ENCODE results near the gene HERC6. TPM values are rescaled to one million over a fixed set of nuclear protein-coding genes. Genes with fewer than 3 reads are reported as not detected.

HERC6 gene
- polyA plus RNA-seq, 2 of the 4 experiments (the other 2 are of a cell fraction) = 2.8 to 7.0 TPM

GRCh38 chr4:88415982-88416381 is 37.3 kb downstream of the HERC6 start:
- DNase-seq (ENCODE audit: low read depth in 1 of 2, low spot score in 1 of 2) (no peak), FAIRE-seq (no peak), ATAC-seq (no peak)
- Histone ChIP-seq H3K9me3 (no peaks in the 10 kb centered on the region), H3K27ac (no peak overlapping the region), H3K4me2 (no peak overlapping the region), H3K4me3 (no peak overlapping the region), H3K4me1 (no peaks in the 10 kb centered on the region)
- ChIA-PET POLR2A (no interaction called here), CTCF (no interaction called here)
- whole genome bisulfite sequencing (ENCODE audit: missing lambda C conversion rate) = 90% methylated on average over 2 of the region's 2 CpGs
- TF ChIP-seq CBX8 (IDR thresholded peaks at IDR 0.05) = no peak
- no peak for TF ChIP-seq FOSB (CRISPR knock-in tag; IDR thresholded peaks at IDR 0.05)
- no peak for TF ChIP-seq CHD4 (IDR thresholded peaks at IDR 0.05; ENCODE audit: borderline replicate concordance)
- no peak for TF ChIP-seq POLR2A (IDR thresholded peaks at IDR 0.05; ENCODE audit: low read length)
- TF ChIP-seq JUNB (IDR thresholded peaks at IDR 0.05) = no peak
- no peak for TF ChIP-seq MYC (IDR thresholded peaks at IDR 0.05; ENCODE audit: borderline replicate concordance, low read length)
- TF ChIP-seq PHF8 (IDR thresholded peaks at IDR 0.05; ENCODE audit: borderline replicate concordance, low read depth) = no peak
- TF ChIP-seq REST (IDR thresholded peaks at IDR 0.05) = no peak
- no peak for TF ChIP-seq USF2 (IDR thresholded peaks at IDR 0.05)
- TF ChIP-seq HDAC2 (IDR thresholded peaks at IDR 0.05) = no peak

GRCh38 chr4:88418411-88418810 is 39.8 kb downstream of the HERC6 start:
- FAIRE-seq (no peak), DNase-seq (ENCODE audit: low read depth in 1 of 2, low spot score in 1 of 2) (no peak), ATAC-seq (no peak)
- ChIA-PET CTCF (interaction anchor here (0.6 to 0.8 kb wide), 2 partner anchors 33 to 199 kb away, joined by 4 read pairs; no protein-coding TSS in a partner anchor), POLR2A (no interaction called here)
- Histone ChIP-seq H3K27ac (no peak overlapping the region), H3K4me2 (no peak overlapping the region), H3K9me3 (no peaks in the 10 kb centered on the region), H3K4me3 (no peak overlapping the region), H3K4me1 (no peaks in the 10 kb centered on the region)
- TF ChIP-seq EHF (CRISPR knock-in tag; IDR thresholded peaks at IDR 0.05) (no peak), ZSCAN20 (CRISPR knock-in tag; IDR thresholded peaks at IDR 0.05) (no peak), MAX (IDR thresholded peaks at IDR 0.05) (no peak), USF2 (IDR thresholded peaks at IDR 0.05) (no peak), HOXA7 (CRISPR knock-in tag; IDR thresholded peaks at IDR 0.05) (no peak), ZNF302 (CRISPR knock-in tag; IDR thresholded peaks at IDR 0.05) (no peak), NPAS2 (CRISPR knock-in tag; IDR thresholded peaks at IDR 0.05; ENCODE audit: borderline replicate concordance) (no peak), PHF8 (IDR thresholded peaks at IDR 0.05; ENCODE audit: borderline replicate concordance, low read depth) (no peak), HES2 (IDR thresholded peaks at IDR 0.05) (no peak), JUNB (IDR thresholded peaks at IDR 0.05) (no peak), HMGXB4 (CRISPR knock-in tag; IDR thresholded peaks at IDR 0.05; ENCODE audit: borderline replicate concordance) (no peak), REST (IDR thresholded peaks at IDR 0.05) (no peak), FOSB (CRISPR knock-in tag; IDR thresholded peaks at IDR 0.05) (no peak), BCL3 (IDR thresholded peaks at IDR 0.05) (no peak), EP300 (IDR thresholded peaks at IDR 0.05) (no peak), MYC (IDR thresholded peaks at IDR 0.05; ENCODE audit: borderline replicate concordance, low read length) (no peak), KDM5A (IDR thresholded peaks at IDR 0.05) (no peak)
- WGBS (ENCODE audit: missing lambda C conversion rate) = 71% methylated on average over 3 of the region's 3 CpGs

Measured in A549 (cell line).